Neutrophil (primary cell): ENCODE data around the gene STK11IP.

Experiments
- H3K27ac ChIP-seq: fragments of 200-600 bp; sonication (generic); 2 replicates; pipeline ENCODE4 v1.5.1; 2016; ENCODE audit warnings: mild to moderate bottlenecking, moderate library complexity
- H3K27me3 ChIP-seq: fragments of 200-600 bp; sonication (generic); 2 replicates; pipeline ENCODE4 v1.6.0; 2016; ENCODE audit warnings: mild to moderate bottlenecking
- H3K36me3 ChIP-seq: fragments of 200-600 bp; sonication (generic); 2 replicates; pipeline ENCODE4 v1.5.1; 2017
- H3K4me1 ChIP-seq, 2 experiments: fragments of 200-600 bp in 1 of 2; sonication (generic) in 1 of 2; 1 replicate in 1 of 2; 2 replicates in 1 of 2; pipeline versions ENCODE4 v1.5.1 to v1.6.1; 2013 to 2016; ENCODE audit warnings: low read depth in 1 of 2, low read length in 1 of 2, mild to moderate bottlenecking in 1 of 2, moderate library complexity in 1 of 2; ENCODE audit not compliant: control insufficient read depth in 1 of 2, insufficient read depth in 1 of 2
- H3K4me3 ChIP-seq, 2 experiments: fragments of 200-600 bp in 1 of 2; sonication (generic) in 1 of 2; 1 replicate in 1 of 2; 2 replicates in 1 of 2; pipeline ENCODE4 v1.5.1; 2013 to 2016; ENCODE audit warnings: low read depth in 1 of 2, low read length in 1 of 2, mild to moderate bottlenecking in 1 of 2, moderate library complexity in 1 of 2
- H3K9me3 ChIP-seq: fragments of 200-600 bp; sonication (generic); 2 replicates; pipeline ENCODE4 v1.5.1; 2016
- CTCF ChIP-seq: fragments of 200-600 bp; sonication (generic); IDR thresholded peaks from 2 replicates; pipeline ENCODE4 v1.5.1; 2016; ENCODE audit warnings: antibody characterized with exemption

Gene STK11IP

GRCh38 chr2:219573166-219573565 is 24.5 kb upstream of the STK11IP start:
- no peak overlapping the region for H3K4me3 ChIP-seq
- no peaks in the 10 kb centered on the region for H3K9me3 ChIP-seq
- peaks cover 90% of the 10 kb centered on the region for H3K27me3 ChIP-seq
- no peak overlapping the region for H3K27ac ChIP-seq
- H3K4me1 ChIP-seq: peaks cover 0 to 10% of the 10 kb centered on the region in 2 experiments
- no peak for TF ChIP-seq CTCF
- no peaks in the 10 kb centered on the region for H3K36me3 ChIP-seq

- Histone ChIP-seq H3K27ac (no peak overlapping the region), H3K4me1 (peaks cover 0 to 10% of the 10 kb centered on the region in 2 experiments), H3K36me3 (no peaks in the 10 kb centered on the region), H3K27me3 (peaks cover 75% of the 10 kb centered on the region), H3K9me3 (no peaks in the 10 kb centered on the region), H3K4me3 (no peak overlapping the region)
- TF ChIP-seq CTCF: no peak
Measured at GRCh38 chr2:219574484-219575311, 23.0 kb upstream of the STK11IP start.

- TF ChIP-seq CTCF: no peak
- H3K9me3 ChIP-seq: no peaks in the 10 kb centered on the region
- no peak overlapping the region for H3K27ac ChIP-seq
- peaks cover 0 to 7% of the 10 kb centered on the region in 2 experiments for H3K4me1 ChIP-seq
- peaks cover 64% of the 10 kb centered on the region for H3K27me3 ChIP-seq
- no peaks in the 10 kb centered on the region for H3K36me3 ChIP-seq
- H3K4me3 ChIP-seq: no peak overlapping the region
Measured at GRCh38 chr2:219575566-219576504, 21.8 kb upstream of the STK11IP start.

GRCh38 chr2:219576505-219577388 is 20.9 kb upstream of the STK11IP start:
- H3K9me3 ChIP-seq: no peaks in the 10 kb centered on the region
- TF ChIP-seq CTCF: no peak
- H3K27me3 ChIP-seq: peaks cover 54% of the 10 kb centered on the region
- no peaks in the 10 kb centered on the region for H3K4me1 ChIP-seq
- H3K4me3 ChIP-seq: no peak overlapping the region
- no peak overlapping the region for H3K27ac ChIP-seq
- H3K36me3 ChIP-seq: no peaks in the 10 kb centered on the region
